ENCODE results near the gene GIMD1.

- no peak for TF ChIP-seq POLR2A (IDR thresholded peaks at IDR 0.05; ENCODE audit: low read length)
- TF ChIP-seq GATA1 (IDR thresholded peaks at IDR 0.05; ENCODE audit: low read depth, low read length) = no peak
Observed at GRCh38 chr4:106380179-106380578, 11.6 kb upstream of the GIMD1 start.

Data from erythroblast (primary cell).